ENCODE results near the gene CCDC93. TPM values are rescaled to one million over a fixed set of nuclear protein-coding genes. Genes with fewer than 3 reads are reported as not detected.

CCDC93 gene
- total RNA-seq, 1 experiment from 2014 or later, result 31.5 TPM

GRCh38 chr2:117976581-117976980 lies 37.3 kb downstream of the CCDC93 start:
- in situ Hi-C loops (cut with HindIII; ENCODE audit: low pct_unique_long_range_greater_than_20kb, low sequenced_read_pairs), result no loop called here
- CTCF ChIA-PET, result no interaction called here
- no peaks in the 10 kb centered on the region for H3K9me3 ChIP-seq (ENCODE audit: control insufficient read depth, insufficient read depth, low read depth, low read length)
- H3K27me3 ChIP-seq (ENCODE audit: control insufficient read depth, insufficient read depth, low read length), result no peaks in the 10 kb centered on the region
- H3K4me3 ChIP-seq (ENCODE audit: low read depth in 2 of 2, low read length in 2 of 2), result no peak overlapping the region
- BruUV-seq (replicated peaks), result no TSS peak
- POLR2A ChIA-PET, result no interaction called here
- no peak for TF ChIP-seq CTCF (IDR thresholded peaks at IDR 0.05)
- no peak for TF ChIP-seq POLR2AphosphoS5 (IDR thresholded peaks at IDR 0.05; ENCODE audit: low read depth, low read length)
- TF ChIP-seq TCF7L2 (IDR thresholded peaks at IDR 0.05; ENCODE audit: low read depth, low read length), result no peak
- no peak for TF ChIP-seq REST (IDR thresholded peaks at IDR 0.05; ENCODE audit: insufficient read depth in 1 of 2, low read depth in 2 of 2, low read length in 1 of 2)
- TF ChIP-seq SIN3A (IDR thresholded peaks at IDR 0.05; ENCODE audit: borderline replicate concordance, insufficient read depth, low read depth, low read length), result no peak
- intact Hi-C loops (cut with micrococcal nuclease; ENCODE audit: unreplicated experiment), result no loop called here
- no peaks in the 10 kb centered on the region for H3K4me1 ChIP-seq (ENCODE audit: control insufficient read depth, insufficient read depth, low read length)
- DNase-seq (ENCODE audit: low read depth, low spot score) (no peak), ATAC-seq (no peak)
- 0 out of 2 replicates have a peak, but pooled peaks cover 2% of the 10 kb centered on the region for H3K36me3 ChIP-seq (ENCODE audit: control insufficient read depth, insufficient read depth, low read length)
- no peak overlapping the region for H3K27ac ChIP-seq (ENCODE audit: low read length)

- intact Hi-C loops (cut with micrococcal nuclease; ENCODE audit: unreplicated experiment), result no loop called here
- ChIA-PET CTCF (no interaction called here), POLR2A (no interaction called here)
- H3K27me3 ChIP-seq (ENCODE audit: control insufficient read depth, insufficient read depth, low read length), result no peaks in the 10 kb centered on the region
- no peak overlapping the region for H3K4me3 ChIP-seq (ENCODE audit: low read depth in 2 of 2, low read length in 2 of 2)
- peaks cover 5% of the 10 kb centered on the region; the same call in 1 of the 2 replicates for H3K36me3 ChIP-seq (ENCODE audit: control insufficient read depth, insufficient read depth, low read length)
- ATAC-seq (no peak), DNase-seq (ENCODE audit: low read depth, low spot score) (no peak)
- H3K9me3 ChIP-seq (ENCODE audit: control insufficient read depth, insufficient read depth, low read depth, low read length), result no peaks in the 10 kb centered on the region
- no peak overlapping the region for H3K27ac ChIP-seq (ENCODE audit: low read length)
- in situ Hi-C loops (cut with HindIII; ENCODE audit: low pct_unique_long_range_greater_than_20kb, low sequenced_read_pairs), result no loop called here
- no TSS peak for BruUV-seq (replicated peaks)
- TF ChIP-seq REST (IDR thresholded peaks at IDR 0.05; ENCODE audit: insufficient read depth in 1 of 2, low read depth in 2 of 2, low read length in 1 of 2) (no peak), TCF7L2 (IDR thresholded peaks at IDR 0.05; ENCODE audit: low read depth, low read length) (no peak), SIN3A (IDR thresholded peaks at IDR 0.05; ENCODE audit: borderline replicate concordance, insufficient read depth, low read depth, low read length) (no peak), POLR2AphosphoS5 (IDR thresholded peaks at IDR 0.05; ENCODE audit: low read depth, low read length) (no peak), CTCF (IDR thresholded peaks at IDR 0.05) (no peak)
- no peaks in the 10 kb centered on the region for H3K4me1 ChIP-seq (ENCODE audit: control insufficient read depth, insufficient read depth, low read length)
These were observed 40.3 kb downstream of the CCDC93 start for GRCh38 chr2:117973498-117974082.
